Stomach smooth muscle (tissue), 2 donors: Measurements from ENCODE around the gene TMED6.

Experiments used
- H3K27ac ChIP-seq: one replicate; pipeline ENCODE4 v1.7.0; 2013; ENCODE audit warnings: mild to moderate bottlenecking, low read length, inconsistent platforms
- H3K27me3 ChIP-seq, 2 donors: one replicate each; pipeline ENCODE4 v1.7.0; 2013; ENCODE audit warnings: low read length in 2 of 2; ENCODE audit not compliant: insufficient read depth in 2 of 2, control insufficient read depth in 1 of 2
- H3K36me3 ChIP-seq, 2 donors: one replicate each; pipeline ENCODE4 v1.7.0; 2013; ENCODE audit warnings: low read length in 2 of 2; ENCODE audit not compliant: control insufficient read depth in 2 of 2, insufficient read depth in 2 of 2
- H3K4me1 ChIP-seq: one replicate; pipeline ENCODE4 v1.7.0; 2013; ENCODE audit warnings: low read length; ENCODE audit not compliant: control insufficient read depth, insufficient read depth
- H3K4me3 ChIP-seq, 2 donors: one replicate each; pipeline ENCODE4 v1.7.0; 2013; ENCODE audit warnings: low read length in 2 of 2
- H3K9ac ChIP-seq, 2 donors: one replicate each; pipeline ENCODE4 v1.7.0; 2013; ENCODE audit warnings: low read length in 2 of 2, mild to moderate bottlenecking in 1 of 2
- H3K9me3 ChIP-seq, 2 donors: one replicate each; pipeline ENCODE4 v1.7.0; 2013; ENCODE audit warnings: low read length in 2 of 2; ENCODE audit not compliant: control insufficient read depth in 2 of 2
- donor health status: healthy.
- donor health status: Pancreatic carcinoma.

Gene TMED6

GRCh38 chr16:69323415-69323814 lies 28.2 kb downstream of the TMED6 start:
- Histone ChIP-seq H3K27me3 (no peaks in the 10 kb centered on the region), H3K4me3 (no peak overlapping the region), H3K9me3 (no peaks in the 10 kb centered on the region), H3K27ac (no peak overlapping the region), H3K9ac (no peak overlapping the region), H3K4me1 (peaks cover 16% of the 10 kb centered on the region), H3K36me3 (peaks cover 62 to 71% of the 10 kb centered on the region in 2 donors)

- Histone ChIP-seq H3K4me1 (peaks cover 12% of the 10 kb centered on the region), H3K36me3 (peaks cover 62 to 74% of the 10 kb centered on the region in 2 donors), H3K27me3 (no peaks in the 10 kb centered on the region), H3K4me3 (no peak overlapping the region), H3K9ac (no peak overlapping the region), H3K27ac (no peak overlapping the region), H3K9me3 (no peaks in the 10 kb centered on the region)
Measured at GRCh38 chr16:69322343-69322742, 29.2 kb downstream of the TMED6 start.

GRCh38 chr16:69321080-69321479 lies 30.5 kb downstream of the TMED6 start:
- peaks cover 70 to 79% of the 10 kb centered on the region in 2 donors for H3K36me3 ChIP-seq

GRCh38 chr16:69320740-69321073 lies 30.9 kb downstream of the TMED6 start:
- Histone ChIP-seq H3K36me3 (peaks cover 72 to 79% of the 10 kb centered on the region in 2 donors), H3K4me1 (peaks cover 4% of the 10 kb centered on the region), H3K27ac (no peak overlapping the region)

More at GRCh38 chr16:69321080-69321479, 30.5 kb downstream of the TMED6 start:
- H3K9ac ChIP-seq, result no peak overlapping the region
- peaks cover 8% of the 10 kb centered on the region for H3K4me1 ChIP-seq
- no peak overlapping the region for H3K27ac ChIP-seq
- no peaks in the 10 kb centered on the region for H3K27me3 ChIP-seq
- no peaks in the 10 kb centered on the region for H3K9me3 ChIP-seq
- H3K4me3 ChIP-seq, result no peak overlapping the region

GRCh38 chr16:69319826-69320739 lies 31.5 kb downstream of the TMED6 start:
- no peak overlapping the region for H3K27ac ChIP-seq
- no peak overlapping the region for H3K4me3 ChIP-seq
- no peak overlapping the region for H3K9ac ChIP-seq
- H3K27me3 ChIP-seq, result no peaks in the 10 kb centered on the region
- peaks cover 3% of the 10 kb centered on the region for H3K4me1 ChIP-seq
- peaks cover 71 to 83% of the 10 kb centered on the region in 2 donors for H3K36me3 ChIP-seq
- no peaks in the 10 kb centered on the region for H3K9me3 ChIP-seq

More at GRCh38 chr16:69320740-69321073, 30.9 kb downstream of the TMED6 start:
- Histone ChIP-seq H3K9me3 (no peaks in the 10 kb centered on the region), H3K4me3 (no peak overlapping the region), H3K9ac (no peak overlapping the region), H3K27me3 (no peaks in the 10 kb centered on the region)

GRCh38 chr16:69319381-69319780 lies 32.2 kb downstream of the TMED6 start:
- H3K27me3 ChIP-seq, result no peaks in the 10 kb centered on the region
- H3K27ac ChIP-seq, result no peak overlapping the region
- H3K36me3 ChIP-seq, result peaks cover 65 to 83% of the 10 kb centered on the region in 2 donors
- no peak overlapping the region for H3K9ac ChIP-seq
- H3K4me1 ChIP-seq, result no peaks in the 10 kb centered on the region
- no peaks in the 10 kb centered on the region for H3K9me3 ChIP-seq
- H3K4me3 ChIP-seq, result no peak overlapping the region

GRCh38 chr16:69318911-69319289 lies 32.7 kb downstream of the TMED6 start:
- peaks cover 65 to 81% of the 10 kb centered on the region in 2 donors for H3K36me3 ChIP-seq
- no peak overlapping the region for H3K27ac ChIP-seq

GRCh38 chr16:69318177-69318910 lies 33.2 kb downstream of the TMED6 start:
- H3K27me3 ChIP-seq, result no peaks in the 10 kb centered on the region
- no peak overlapping the region for H3K9ac ChIP-seq
- H3K36me3 ChIP-seq, result peaks cover 62 to 77% of the 10 kb centered on the region in 2 donors
- H3K27ac ChIP-seq, result no peak overlapping the region
- H3K4me1 ChIP-seq, result no peaks in the 10 kb centered on the region
- no peaks in the 10 kb centered on the region for H3K9me3 ChIP-seq
- H3K4me3 ChIP-seq, result no peak overlapping the region

More at GRCh38 chr16:69318911-69319289, 32.7 kb downstream of the TMED6 start:
- Histone ChIP-seq H3K27me3 (no peaks in the 10 kb centered on the region), H3K9ac (no peak overlapping the region), H3K4me3 (no peak overlapping the region), H3K9me3 (no peaks in the 10 kb centered on the region), H3K4me1 (no peaks in the 10 kb centered on the region)

- Histone ChIP-seq H3K36me3 (peaks cover 48 to 63% of the 10 kb centered on the region in 2 donors), H3K27ac (no peak overlapping the region), H3K4me3 (no peak overlapping the region), H3K4me1 (peaks cover 8% of the 10 kb centered on the region), H3K27me3 (no peaks in the 10 kb centered on the region), H3K9me3 (no peaks in the 10 kb centered on the region), H3K9ac (no peak overlapping the region)
Measured at GRCh38 chr16:69316595-69317034, 35.0 kb downstream of the TMED6 start.

GRCh38 chr16:69315486-69316311 lies 35.9 kb downstream of the TMED6 start:
- no peak overlapping the region for H3K27ac ChIP-seq
- no peaks in the 10 kb centered on the region for H3K27me3 ChIP-seq
- H3K4me1 ChIP-seq, result peaks cover 8% of the 10 kb centered on the region
- no peaks in the 10 kb centered on the region for H3K9me3 ChIP-seq
- peak overlapping the region in 1 of 2 donors; percentile 13 for H3K9ac ChIP-seq
- peaks cover 39 to 53% of the 10 kb centered on the region in 2 donors for H3K36me3 ChIP-seq
- no peak overlapping the region for H3K4me3 ChIP-seq
